ENCODE data around the gene SIN3A.

GRCh38 chr15:75357976-75358673, 93.4 kb downstream of the SIN3A start:
- TF ChIP-seq, protein P1, sequence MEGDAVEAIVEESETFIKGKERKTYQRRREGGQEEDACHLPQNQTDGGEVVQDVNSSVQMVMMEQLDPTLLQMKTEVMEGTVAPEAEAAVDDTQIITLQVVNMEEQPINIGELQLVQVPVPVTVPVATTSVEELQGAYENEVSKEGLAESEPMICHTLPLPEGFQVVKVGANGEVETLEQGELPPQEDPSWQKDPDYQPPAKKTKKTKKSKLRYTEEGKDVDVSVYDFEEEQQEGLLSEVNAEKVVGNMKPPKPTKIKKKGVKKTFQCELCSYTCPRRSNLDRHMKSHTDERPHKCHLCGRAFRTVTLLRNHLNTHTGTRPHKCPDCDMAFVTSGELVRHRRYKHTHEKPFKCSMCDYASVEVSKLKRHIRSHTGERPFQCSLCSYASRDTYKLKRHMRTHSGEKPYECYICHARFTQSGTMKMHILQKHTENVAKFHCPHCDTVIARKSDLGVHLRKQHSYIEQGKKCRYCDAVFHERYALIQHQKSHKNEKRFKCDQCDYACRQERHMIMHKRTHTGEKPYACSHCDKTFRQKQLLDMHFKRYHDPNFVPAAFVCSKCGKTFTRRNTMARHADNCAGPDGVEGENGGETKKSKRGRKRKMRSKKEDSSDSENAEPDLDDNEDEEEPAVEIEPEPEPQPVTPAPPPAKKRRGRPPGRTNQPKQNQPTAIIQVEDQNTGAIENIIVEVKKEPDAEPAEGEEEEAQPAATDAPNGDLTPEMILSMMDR (conservative IDR thresholded peaks at IDR 0.05 in 1 of 2, IDR thresholded peaks at IDR 0.05 in 1 of 2; ENCODE audit: low read depth in 1 of 2, low read length in 2 of 2) = no peak
- TF ChIP-seq EZH2 (IDR thresholded peaks at IDR 0.05; ENCODE audit: low read length, missing control alignments) = no peak
